HG03159 (cell line): ENCODE data around the gene GRK5.
A peak's percentile ranks its signal among the peaks of the same experiment; 100 is the strongest.

Source experiments
- ATAC-seq: cut with Tn5 transposase; IDR thresholded peaks from one replicate; pipeline ENCODE4 v1.9.1; 2021; ENCODE audit warnings: mild to moderate bottlenecking, moderate library complexity; ENCODE audit not compliant: unreplicated experiment

The GRK5 gene

GRCh38 chr10:119415121-119415520 lies 207.8 kb downstream of the GRK5 start:
- no peak for ATAC-seq

- ATAC-seq, result no peak
These were observed 208.4 kb downstream of the GRK5 start for GRCh38 chr10:119415536-119416503.

GRCh38 chr10:119416855-119417254 lies 209.5 kb downstream of the GRK5 start:
- peak; percentile 57 for ATAC-seq

GRCh38 chr10:119417852-119418251 lies 210.5 kb downstream of the GRK5 start:
- ATAC-seq, result no peak

- no peak for ATAC-seq
These were observed 211.0 kb downstream of the GRK5 start for GRCh38 chr10:119418362-119418761.

GRCh38 chr10:119419931-119420330 lies 212.6 kb downstream of the GRK5 start:
- ATAC-seq, result no peak

GRCh38 chr10:119420950-119421875 lies 213.8 kb downstream of the GRK5 start:
- ATAC-seq, result no peak

GRCh38 chr10:119421891-119422681 lies 214.7 kb downstream of the GRK5 start:
- ATAC-seq, result no peak

- ATAC-seq, result no peak
These were observed 215.5 kb downstream of the GRK5 start for GRCh38 chr10:119422682-119423509.

GRCh38 chr10:119423510-119424257 lies 216.3 kb downstream of the GRK5 start:
- no peak for ATAC-seq

- ATAC-seq, result no peak
These were observed 217.0 kb downstream of the GRK5 start for GRCh38 chr10:119424258-119424975.

- no peak for ATAC-seq
These were observed 217.9 kb downstream of the GRK5 start for GRCh38 chr10:119425102-119425880.

- no peak for ATAC-seq
These were observed 218.5 kb downstream of the GRK5 start for GRCh38 chr10:119425881-119426170.

GRCh38 chr10:119426699-119427098 lies 219.3 kb downstream of the GRK5 start:
- ATAC-seq, result no peak

GRCh38 chr10:119427263-119427864 lies 220.0 kb downstream of the GRK5 start:
- no peak for ATAC-seq

GRCh38 chr10:119428789-119429188 lies 221.4 kb downstream of the GRK5 start:
- ATAC-seq, result no peak

- no peak for ATAC-seq
These were observed 222.4 kb downstream of the GRK5 start for GRCh38 chr10:119429771-119430170.
